D341Med (cell line): ENCODE results near the gene KIF5B.
A peak's percentile ranks its signal among the peaks of the same experiment; 100 is the strongest.
"Not testable (repeated sequence)": the region's sequence is repeated elsewhere in the genome, so short reads cannot be mapped to it uniquely, and the experiment has no call there.

ENCODE experiments used
- DNase-seq: peaks from one replicate; pipeline ENCODE4 v3.0.0; 2012; ENCODE audit warnings: low spot score

The KIF5B gene

GRCh38 chr10:32059472-32059871 lies 3.2 kb upstream of the KIF5B start:
- DNase-seq = no peak

DNA sequence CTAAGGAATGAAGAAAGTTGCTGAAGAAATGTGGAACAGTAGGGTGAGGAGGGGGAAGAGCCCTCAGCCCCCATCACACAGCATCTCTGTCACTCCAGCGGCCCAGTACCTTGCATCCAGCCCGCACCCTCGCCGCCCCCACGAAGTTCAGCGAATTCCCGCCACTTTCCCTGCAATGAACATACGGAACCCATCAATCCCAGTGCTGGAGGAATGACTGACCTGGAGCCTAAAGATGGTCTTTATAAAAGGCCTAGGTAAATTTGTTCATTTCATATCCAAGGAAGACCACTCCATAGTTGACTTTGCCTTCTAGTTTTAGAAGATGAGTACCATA lies 779 bp upstream of the KIF5B start:
- no peak for DNase-seq

- DNase-seq = peak; percentile 78
Measured at GRCh38 chr10:32055478-32056135, 618 bp downstream of the KIF5B start.

DNA sequence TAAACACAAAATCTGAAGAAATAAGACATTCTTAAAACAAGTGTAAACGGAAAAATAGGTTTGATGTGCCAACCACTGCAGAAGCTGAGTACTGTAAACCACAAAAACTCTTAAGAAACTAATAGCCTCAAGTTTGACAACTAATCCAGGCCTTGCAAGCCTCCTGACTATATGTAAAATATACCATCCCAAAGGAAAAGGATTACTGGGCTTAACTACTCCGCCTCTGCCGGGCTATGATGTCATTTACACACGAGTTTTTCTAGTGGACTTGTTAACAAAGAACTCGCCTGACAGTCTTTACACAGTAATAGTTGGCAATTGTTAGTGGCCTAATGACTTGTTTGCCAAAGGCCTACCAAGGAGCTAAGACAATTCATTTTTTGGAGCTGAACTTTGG lies 2.1 kb downstream of the KIF5B start:
- peak; percentile 46 for DNase-seq

DNA sequence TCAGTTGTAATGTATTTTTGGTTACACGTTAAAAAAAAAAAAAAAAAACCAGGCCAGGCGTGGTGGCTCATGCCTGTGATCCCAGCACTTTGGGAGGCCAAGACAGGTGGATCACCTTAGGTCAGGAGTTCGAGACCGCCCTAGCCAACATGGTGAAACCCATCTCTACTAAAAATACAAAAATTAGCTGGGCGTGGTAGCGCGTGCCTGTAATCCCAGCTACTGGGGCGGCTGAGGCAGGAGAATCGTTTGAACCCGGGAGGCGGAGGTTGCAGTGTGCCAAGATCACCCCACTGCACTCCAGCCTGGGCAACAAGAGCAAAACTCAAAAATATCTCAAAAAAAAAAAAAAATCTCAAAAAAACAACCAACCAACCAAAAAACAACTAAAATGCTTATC lies 2.8 kb downstream of the KIF5B start:
- DNase-seq = not testable (repeated sequence)

- no peak for DNase-seq
Measured at GRCh38 chr10:32051926-32052325, 4.3 kb downstream of the KIF5B start.

DNA sequence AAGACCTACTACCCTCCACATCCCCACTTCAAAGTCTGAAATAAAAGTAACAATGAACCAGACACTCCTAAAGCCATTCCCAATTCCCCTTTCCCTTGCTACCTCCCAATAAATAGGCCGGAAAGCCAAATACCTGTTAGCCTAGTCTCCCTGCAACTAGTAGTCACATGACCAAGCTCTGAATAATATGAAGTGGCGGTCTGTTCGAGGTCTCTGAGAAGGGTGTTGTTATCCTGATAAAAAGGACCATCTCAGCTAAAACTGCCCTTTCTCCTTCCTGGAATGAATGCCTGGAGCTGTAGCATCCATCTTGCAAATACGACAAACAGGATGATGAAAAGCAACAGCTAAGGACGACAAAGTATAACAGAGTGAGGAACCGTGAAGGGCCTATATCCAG lies 6.0 kb downstream of the KIF5B start:
- DNase-seq = no peak

GRCh38 chr10:32049113-32049512 lies 7.1 kb downstream of the KIF5B start:
- DNase-seq = no peak

DNA sequence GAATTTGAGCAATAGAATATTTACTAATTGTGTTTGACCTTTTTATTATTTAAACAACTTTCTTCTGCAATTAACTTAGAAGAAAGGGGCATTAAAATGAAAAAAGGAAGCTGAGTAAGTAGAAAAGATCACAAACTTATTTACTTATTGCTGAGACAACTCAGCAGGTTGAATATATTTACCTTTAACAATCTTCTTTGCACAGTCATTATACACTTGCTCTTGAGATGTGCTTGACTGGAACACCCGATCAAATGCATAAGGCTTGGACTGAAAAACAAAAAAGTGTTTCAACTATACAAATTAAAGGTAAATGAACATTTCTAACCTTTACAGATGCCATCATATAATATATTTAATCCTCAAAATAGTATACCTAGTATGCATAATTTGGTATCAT lies 7.9 kb downstream of the KIF5B start:
- no peak for DNase-seq

- DNase-seq = no peak
Measured at GRCh38 chr10:32047881-32048280, 8.3 kb downstream of the KIF5B start.

- no peak for DNase-seq
Measured at GRCh38 chr10:32046151-32046550, 10.1 kb downstream of the KIF5B start.

GRCh38 chr10:32042730-32043129 lies 13.5 kb downstream of the KIF5B start:
- not testable (repeated sequence) for DNase-seq

GRCh38 chr10:32041290-32042028 lies 14.8 kb downstream of the KIF5B start:
- DNase-seq = no peak

DNA sequence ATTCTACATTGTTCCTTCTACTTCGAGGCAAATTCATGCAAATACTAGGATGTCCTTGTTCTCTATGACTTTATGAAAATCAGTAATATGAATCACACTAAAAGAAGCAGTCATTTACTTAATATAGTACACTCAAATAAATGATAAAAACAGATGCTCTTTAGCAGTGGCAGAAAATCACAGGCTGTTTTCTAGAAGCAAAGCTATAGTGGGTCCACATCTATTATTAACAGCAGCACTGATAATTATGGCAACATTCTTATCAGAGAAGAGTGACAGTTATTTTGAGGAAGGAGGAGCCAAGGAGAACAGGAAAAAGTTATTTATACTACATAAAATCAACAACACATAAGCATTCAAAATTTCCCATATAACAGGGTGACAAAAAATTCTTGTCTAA lies 16.5 kb downstream of the KIF5B start:
- DNase-seq = no peak

- DNase-seq = no peak
Measured at GRCh38 chr10:32038777-32039176, 17.4 kb downstream of the KIF5B start.

DNA sequence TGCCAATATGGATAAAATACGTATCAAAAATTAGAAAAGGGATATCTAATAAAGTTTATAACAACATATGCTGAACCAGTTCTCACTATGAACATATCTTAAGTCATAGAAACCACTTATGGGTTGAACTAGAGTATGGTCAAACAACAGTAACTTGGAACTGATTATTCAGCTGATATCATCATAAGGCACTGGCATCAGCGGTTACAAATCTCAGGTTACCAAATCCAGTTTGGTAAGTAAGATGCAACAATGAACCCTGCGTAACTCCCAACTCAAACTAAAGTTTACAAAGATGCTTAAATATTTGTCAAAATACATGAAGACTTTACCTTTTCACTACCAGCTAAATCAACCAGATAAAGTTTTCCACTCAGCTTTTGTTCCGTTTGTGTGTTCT lies 19.3 kb downstream of the KIF5B start:
- no peak for DNase-seq

DNA sequence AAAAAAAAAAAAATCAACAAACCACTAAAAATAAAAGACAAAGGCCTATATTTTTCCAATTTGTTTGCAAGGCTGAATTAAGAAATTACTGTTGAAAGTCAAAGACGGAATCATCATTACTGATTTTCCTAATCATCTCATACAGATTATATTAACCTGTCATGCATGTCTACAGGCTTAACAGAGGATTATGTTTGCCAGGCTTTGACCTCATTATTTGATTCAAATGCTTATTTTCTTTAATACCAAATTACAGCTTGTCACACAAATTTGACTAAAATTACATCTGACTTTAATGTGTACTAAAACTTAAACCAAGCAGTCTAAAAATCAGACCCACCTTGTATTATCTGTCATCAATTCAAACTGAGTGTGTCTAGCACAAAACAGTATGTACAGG lies 21.2 kb downstream of the KIF5B start:
- peak; percentile 30 for DNase-seq

- peak; percentile 38 for DNase-seq
Measured at GRCh38 chr10:32033171-32033570, 23.1 kb downstream of the KIF5B start.

GRCh38 chr10:32031920-32032319 lies 24.3 kb downstream of the KIF5B start:
- no peak for DNase-seq

DNA sequence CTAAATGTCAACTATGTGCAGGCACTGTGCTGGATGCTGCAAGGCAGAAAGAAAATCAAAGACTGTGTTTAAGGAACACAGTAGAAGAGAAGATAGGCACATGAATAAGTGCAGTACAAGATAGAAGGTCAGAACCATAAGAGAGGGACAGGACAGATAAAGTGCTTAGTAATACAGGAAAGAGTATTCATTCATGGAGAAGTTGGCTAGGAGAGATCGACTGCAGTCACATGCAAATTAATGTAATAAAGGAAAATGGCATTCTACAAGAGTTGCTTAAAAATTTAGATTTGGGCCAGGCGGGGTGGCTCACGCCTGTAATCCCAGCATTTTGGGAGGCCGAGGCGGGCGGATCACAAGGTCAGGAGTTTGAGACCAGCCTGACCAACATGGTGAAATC lies 24.8 kb downstream of the KIF5B start:
- DNase-seq = no peak

- DNase-seq = no peak
Measured at GRCh38 chr10:32028710-32029109, 27.5 kb downstream of the KIF5B start.

- no peak for DNase-seq
Measured at GRCh38 chr10:32023264-32023663, 33.0 kb downstream of the KIF5B start.

DNA sequence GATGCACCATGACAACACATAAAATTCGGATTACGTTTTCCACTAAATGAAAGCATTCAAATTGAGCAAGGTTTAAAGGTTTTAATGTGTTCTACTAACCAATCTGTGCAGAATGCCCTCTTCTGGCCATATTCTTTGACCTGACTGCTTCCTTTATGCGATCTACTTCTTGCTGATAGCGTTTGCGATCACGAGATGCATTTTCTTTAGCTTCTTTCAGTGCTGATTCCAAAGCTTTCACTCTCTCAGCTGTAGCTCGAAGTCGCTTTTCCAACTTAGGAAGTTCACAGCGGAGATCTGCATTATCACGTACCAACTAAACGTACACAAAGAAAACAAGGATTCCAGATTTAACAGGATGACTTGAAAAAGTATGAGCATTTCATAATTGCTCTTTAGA lies 39.2 kb downstream of the KIF5B start:
- DNase-seq = no peak

DNA sequence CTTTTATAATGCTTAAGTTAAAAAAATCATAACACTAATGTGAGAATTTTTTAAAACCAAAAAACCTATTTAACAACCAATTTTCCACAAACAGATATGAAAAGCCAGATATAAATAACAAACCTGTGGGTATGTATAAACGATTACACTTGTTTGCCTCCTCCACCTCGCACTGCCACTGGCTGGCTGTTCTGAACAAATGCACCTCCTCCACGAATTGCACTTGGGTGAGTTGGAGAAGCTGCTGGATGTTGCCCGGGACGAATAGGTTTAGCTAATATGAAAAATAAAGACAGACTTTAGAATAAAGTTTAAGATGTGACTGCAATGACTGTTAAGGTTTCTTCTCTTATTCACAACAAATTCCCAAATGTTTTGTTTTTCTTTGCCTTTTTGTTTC lies 40.8 kb downstream of the KIF5B start:
- no peak for DNase-seq
